NT2/D1 (cell line): ENCODE measurements around the gene ITPRIPL2.

Experiments used
- YY1 ChIP-seq: IDR thresholded peaks from 2 replicates; pipeline ENCODE4 v1.6.1; 2011; ENCODE audit not compliant: insufficient read length, insufficient read depth
- ZNF274 ChIP-seq: IDR thresholded peaks from 2 replicates; pipeline ENCODE4 v1.6.1; 2011; ENCODE audit warnings: mild to moderate bottlenecking, low read depth, low read length

DNA sequence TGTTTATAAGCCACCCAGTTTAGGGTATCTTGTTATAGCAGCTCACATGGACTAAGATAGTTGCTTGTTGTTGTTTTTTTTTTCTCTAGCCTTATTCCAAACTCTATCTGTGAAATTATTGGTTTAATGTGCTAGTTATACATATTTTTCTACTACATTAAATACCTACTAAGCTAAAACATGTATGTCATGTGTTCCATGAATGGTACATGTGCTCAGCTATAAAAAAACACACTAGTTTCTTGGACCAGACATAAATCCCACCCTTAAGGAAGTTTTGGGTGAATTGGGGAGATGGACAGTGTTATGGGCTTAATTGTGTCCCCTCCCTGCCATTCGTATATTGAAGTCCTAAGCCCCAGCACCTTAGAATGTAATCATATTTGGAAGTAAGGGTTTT is 19.8 kb downstream of the ITPRIPL2 start:
- TF ChIP-seq ZNF274 (no peak), YY1 (no peak)
